NT2/D1 (cell line): Measurements from ENCODE around the gene IRX4.

ENCODE experiments used
- SUZ12 ChIP-seq: IDR thresholded peaks from 2 replicates; pipeline ENCODE4 v1.6.1; 2011; ENCODE audit not compliant: insufficient read length, insufficient read depth; ENCODE audit errors: extremely low read depth
- YY1 ChIP-seq: IDR thresholded peaks from 2 replicates; pipeline ENCODE4 v1.6.1; 2011; ENCODE audit not compliant: insufficient read length, insufficient read depth
- ZNF274 ChIP-seq: IDR thresholded peaks from 2 replicates; pipeline ENCODE4 v1.6.1; 2011; ENCODE audit warnings: mild to moderate bottlenecking, low read depth, low read length

GRCh38 chr5:1908931-1909330, 26.2 kb upstream of the IRX4 start:
- TF ChIP-seq ZNF274, result no peak
- no peak for TF ChIP-seq SUZ12
- TF ChIP-seq YY1, result no peak
